CD4-positive, alpha-beta T cell treated with Interleukin-21 for 1 hour (primary cell): ENCODE data around the gene ERC2.

Source experiments
- DNase-seq: peaks from one replicate; pipeline ENCODE4 v3.0.0-alpha.2; 2020

The ERC2 gene

GRCh38 chr3:55903680-55904079 is 564.6 kb downstream of the ERC2 start:
- no peak for DNase-seq

GRCh38 chr3:55902221-55902900 is 565.9 kb downstream of the ERC2 start:
- no peak for DNase-seq

GRCh38 chr3:55899887-55900286 is 568.4 kb downstream of the ERC2 start:
- DNase-seq, result no peak

GRCh38 chr3:55897573-55898224 is 570.6 kb downstream of the ERC2 start:
- no peak for DNase-seq

GRCh38 chr3:55895897-55896566 is 572.2 kb downstream of the ERC2 start:
- no peak for DNase-seq

- no peak for DNase-seq
These were observed 573.7 kb downstream of the ERC2 start for GRCh38 chr3:55894605-55895004.

- DNase-seq, result no peak
These were observed 575.1 kb downstream of the ERC2 start for GRCh38 chr3:55893045-55893664.

- no peak for DNase-seq
These were observed 577.2 kb downstream of the ERC2 start for GRCh38 chr3:55891106-55891505.

- DNase-seq, result no peak
These were observed 579.9 kb downstream of the ERC2 start for GRCh38 chr3:55888282-55888885.

GRCh38 chr3:55885721-55886120 is 582.5 kb downstream of the ERC2 start:
- DNase-seq, result no peak

GRCh38 chr3:55884491-55885285 is 583.6 kb downstream of the ERC2 start:
- no peak for DNase-seq

- DNase-seq, result no peak
These were observed 584.2 kb downstream of the ERC2 start for GRCh38 chr3:55884066-55884465.

- DNase-seq, result no peak
These were observed 586.3 kb downstream of the ERC2 start for GRCh38 chr3:55882006-55882405.

GRCh38 chr3:55880357-55880756 is 587.9 kb downstream of the ERC2 start:
- DNase-seq, result no peak

- no peak for DNase-seq
These were observed 588.4 kb downstream of the ERC2 start for GRCh38 chr3:55879901-55880331.

GRCh38 chr3:55877703-55878102 is 590.6 kb downstream of the ERC2 start:
- no peak for DNase-seq

GRCh38 chr3:55876560-55876959 is 591.7 kb downstream of the ERC2 start:
- no peak for DNase-seq

GRCh38 chr3:55875113-55875512 is 593.2 kb downstream of the ERC2 start:
- DNase-seq, result no peak

GRCh38 chr3:55873523-55874254 is 594.6 kb downstream of the ERC2 start:
- DNase-seq, result no peak

- no peak for DNase-seq
These were observed 597.7 kb downstream of the ERC2 start for GRCh38 chr3:55870594-55870993.

- no peak for DNase-seq
These were observed 599.9 kb downstream of the ERC2 start for GRCh38 chr3:55868347-55868746.

- DNase-seq, result no peak
These were observed 605.2 kb downstream of the ERC2 start for GRCh38 chr3:55863028-55863427.
